H1 (cell line): ENCODE results near the gene SRSF7. TPM values are rescaled to one million over a fixed set of nuclear protein-coding genes. Genes with fewer than 3 reads are reported as not detected.
"Not testable (repeated sequence)": the region's sequence is repeated elsewhere in the genome, so short reads cannot be mapped to it uniquely, and the experiment has no call there.

ENCODE experiments used
- CTCF ChIA-PET: fragments of 300-600 bp; sonication (Branson Sonifier 250); formaldehyde crosslinking; loops from one replicate; lab custom pipeline; 2021; ENCODE audit not compliant: partially characterized antibody; lab: Charles Lee
- POLR2A ChIA-PET: fragments of 300-600 bp; sonication (Branson Sonifier 250); formaldehyde crosslinking; loops from one replicate; lab custom pipeline; 2021; ENCODE audit warnings: inconsistent platforms; ENCODE audit not compliant: partially characterized antibody; lab: Charles Lee
- DNase-seq, 2 experiments: peaks; one replicate each; pipeline versions ENCODE4 v3.0.0 to v3.0.0-alpha.2; 2010 to 2022; ENCODE audit warnings: low spot score in 2 of 2, low read depth in 1 of 2, mixed read lengths in 1 of 2
- FAIRE-seq: peaks from 2 replicates; lab custom pipeline; 2011; peaks lifted over from hg19 to GRCh38; lab: Jason Lieb, UNC
- H2AFZ ChIP-seq: 2 replicates; pipeline ENCODE4 v1.8.1; 2012; ENCODE audit warnings: low read length, inconsistent platforms
- H2AK5ac ChIP-seq: 2 replicates; pipeline ENCODE4 v1.6.1; 2013; ENCODE audit warnings: low read depth, low read length
- H2BK120ac ChIP-seq: replicated peaks from 2 replicates; pipeline ENCODE3; 2013; ENCODE audit warnings: low read depth, low read length, inconsistent platforms
- H2BK12ac ChIP-seq: 2 replicates; pipeline ENCODE4 v1.6.1; 2013; ENCODE audit warnings: low read depth, low read length
- H2BK15ac ChIP-seq: 2 replicates; pipeline ENCODE4 v1.6.1; 2013; ENCODE audit warnings: low read length
- H2BK20ac ChIP-seq: 2 replicates; pipeline ENCODE4 v1.6.1; 2013; ENCODE audit warnings: low read length
- H2BK5ac ChIP-seq: 2 replicates; pipeline ENCODE4 v1.6.1; 2013; ENCODE audit warnings: low read depth, low read length
- H3K14ac ChIP-seq: 2 replicates; pipeline ENCODE4 v1.6.1; 2013; ENCODE audit warnings: inconsistent platforms; ENCODE audit not compliant: insufficient read length
- H3K18ac ChIP-seq: 2 replicates; pipeline ENCODE4 v1.6.1; 2013; ENCODE audit warnings: low read length; ENCODE audit errors: extremely low read depth
- H3K23ac ChIP-seq: 2 replicates; pipeline ENCODE4 v1.6.1; 2013; ENCODE audit warnings: inconsistent platforms; ENCODE audit not compliant: insufficient read length
- H3K23me2 ChIP-seq: 2 replicates; pipeline ENCODE4 v1.6.1; 2013; ENCODE audit warnings: low read depth, low read length
- H3K27ac ChIP-seq: 2 replicates; pipeline ENCODE4 v1.6.1; 2011; ENCODE audit warnings: low read depth, low read length, inconsistent platforms
- H3K27me3 ChIP-seq, 4 experiments: replicated peaks in 1 of 4; 1 replicate in 1 of 4; 2 replicates in 3 of 4; pipeline versions ENCODE4 v1.6.1 to v1.8.1; 2011 to 2013; ENCODE audit warnings: low read length in 3 of 4, mild to moderate bottlenecking in 3 of 4, inconsistent platforms in 2 of 4, mixed read lengths in 2 of 4, moderate library complexity in 1 of 4; ENCODE audit not compliant: control insufficient read depth in 3 of 4, insufficient read depth in 3 of 4; ENCODE audit errors: extremely low read depth in 1 of 4
- H3K36me3 ChIP-seq, 4 experiments: 2 replicates each; pipeline versions ENCODE4 v1.6.1 to v1.8.1; 2011 to 2013; ENCODE audit warnings: mild to moderate bottlenecking in 4 of 4, low read length in 3 of 4, moderate library complexity in 2 of 4, control low read depth in 1 of 4, inconsistent platforms in 1 of 4; ENCODE audit not compliant: insufficient read depth in 4 of 4, control insufficient read depth in 2 of 4
- H3K4ac ChIP-seq: replicated peaks from 2 replicates; pipeline ENCODE3; 2013; ENCODE audit warnings: low read length, low read depth, mixed read lengths, inconsistent platforms; ENCODE audit not compliant: insufficient read length
- H3K4me1 ChIP-seq, 4 experiments: replicated peaks in 1 of 4; 1 replicate in 1 of 4; 2 replicates in 3 of 4; pipeline versions ENCODE4 v1.6.1 to v1.8.1; 2011 to 2013; ENCODE audit warnings: low read length in 3 of 4, inconsistent platforms in 2 of 4, mixed read lengths in 1 of 4; ENCODE audit not compliant: insufficient read depth in 4 of 4, control insufficient read depth in 3 of 4
- H3K4me2 ChIP-seq, 2 experiments: 2 replicates each; pipeline versions ENCODE4 v1.6.1 to v1.8.1; 2011 to 2013; ENCODE audit warnings: low read depth in 2 of 2, low read length in 2 of 2, control low read depth in 1 of 2, inconsistent platforms in 1 of 2, mild to moderate bottlenecking in 1 of 2; ENCODE audit not compliant: insufficient read depth in 1 of 2
- H3K4me3 ChIP-seq, 4 experiments: fragments of 200-600, 300-600 bp in 1 of 4; sonication (generic), shearing (Covaris generic), sonication (Bioruptor Twin) in 1 of 4; 2 replicates each; pipeline versions ENCODE4 v1.5.1 to v1.8.1; 2011 to 2016; ENCODE audit warnings: low read length in 4 of 4, low read depth in 3 of 4, control low read depth in 2 of 4, inconsistent platforms in 2 of 4, mild to moderate bottlenecking in 2 of 4, mixed read lengths in 1 of 4, moderate library complexity in 1 of 4; ENCODE audit not compliant: insufficient read depth in 2 of 4; ENCODE audit errors: extremely low read depth in 1 of 4
- H3K56ac ChIP-seq: replicated peaks from 2 replicates; pipeline ENCODE3; 2013; ENCODE audit warnings: low read depth, mild to moderate bottlenecking, mixed read lengths, low read length, inconsistent platforms; ENCODE audit not compliant: insufficient read length
- H3K79me1 ChIP-seq: 2 replicates; pipeline ENCODE4 v1.6.1; 2013; ENCODE audit warnings: low read depth, low read length, control low read depth
- H3K79me2 ChIP-seq, 2 experiments: 2 replicates each; pipeline versions ENCODE4 v1.6.1 to v1.8.1; 2012 to 2013; ENCODE audit warnings: low read length in 2 of 2, mild to moderate bottlenecking in 2 of 2, inconsistent platforms in 1 of 2; ENCODE audit not compliant: insufficient read depth in 2 of 2, control insufficient read depth in 1 of 2
- H3K9ac ChIP-seq, 4 experiments: replicated peaks in 1 of 4; 1 replicate in 1 of 4; 2 replicates in 3 of 4; pipeline versions ENCODE4 v1.6.1 to v1.8.1; 2011 to 2013; ENCODE audit warnings: low read depth in 3 of 4, low read length in 3 of 4, control low read depth in 2 of 4, mild to moderate bottlenecking in 2 of 4, moderate library complexity in 2 of 4, inconsistent platforms in 1 of 4; ENCODE audit errors: extremely low read depth in 1 of 4
- H3K9me3 ChIP-seq, 2 experiments: 2 replicates each; pipeline versions ENCODE4 v1.6.1 to v1.8.1; 2012 to 2013; ENCODE audit warnings: mild to moderate bottlenecking in 2 of 2, moderate library complexity in 2 of 2, control low read depth in 1 of 2, inconsistent platforms in 1 of 2, low read depth in 1 of 2, low read length in 1 of 2, mixed read lengths in 1 of 2; ENCODE audit not compliant: insufficient read depth in 2 of 2
- H4K20me1 ChIP-seq, 2 experiments: replicated peaks in 1 of 2; 2 replicates each; pipeline versions ENCODE3 to v1.8.1; 2011 to 2013; ENCODE audit warnings: inconsistent platforms in 2 of 2, low read length in 2 of 2, mild to moderate bottlenecking in 1 of 2; ENCODE audit not compliant: insufficient read depth in 2 of 2, control insufficient read depth in 1 of 2
- H4K5ac ChIP-seq: 2 replicates; pipeline ENCODE4 v1.6.1; 2013; ENCODE audit warnings: low read length, low read depth, mixed read lengths, inconsistent platforms; ENCODE audit not compliant: insufficient read length
- H4K8ac ChIP-seq: 2 replicates; pipeline ENCODE4 v1.8.0; 2013; ENCODE audit warnings: mild to moderate bottlenecking, moderate library complexity, low read length, inconsistent platforms; ENCODE audit not compliant: insufficient read depth; ENCODE audit errors: extremely low read depth
- H4K91ac ChIP-seq: replicated peaks from 2 replicates; pipeline ENCODE3; 2013; ENCODE audit warnings: low read length, mixed read lengths, inconsistent platforms; ENCODE audit not compliant: insufficient read length
- WGBS, 2 experiments: shearing (Covaris generic) in 1 of 2; methylation state at CpG; one replicate each; pipeline versions ENCODE4 v1.1.6 to v1.1.7; 2013 to 2015; ENCODE audit warnings: low lambda C conversion rate in 2 of 2, mixed read lengths in 2 of 2, inconsistent platforms in 1 of 2, low coverage in 1 of 2, missing lambda C conversion rate in 1 of 2; ENCODE audit not compliant: insufficient replicate concordance in 2 of 2, insufficient coverage in 1 of 2, insufficient read length in 1 of 2; ENCODE audit errors: extremely low coverage in 1 of 2, missing lambda C conversion rate in 1 of 2; 5-methylcytosine and 5-hydroxymethylcytosine counted together
- polyA plus RNA-seq, 7 experiments: library from polyadenylated mRNA; depleted of rRNA in 3 of 7; stranded (reverse) in 5 of 7; unstranded in 2 of 7; fragments of >200 nt in 5 of 7; fragments of 200-250 nt in 2 of 7; gene quantifications; 1 replicate in 5 of 7; 2 replicates in 1 of 7; 4 replicates in 1 of 7; pipeline versions ENCODE4 v1.2.1 to v1.2.3, GENCODE V29; 2011 to 2013; ENCODE audit warnings: missing spikeins in 2 of 7, mixed read lengths in 2 of 7
- total RNA-seq: library from RNA; stranded (reverse); fragmentation: NEBNext Ultra II Directional; extraction: Animal tissue kit (Norgen Biotek cat#: 25700); gene quantifications from 2 replicates; pipeline ENCODE4 v1.2.1, GENCODE V29; 2021

Gene SRSF7
- total and polyA plus RNA-seq, 2 of the 8 experiments (the other 6 are each of a cell fraction or from before 2014, with no cell fraction given): 370 to 415 TPM

- H3K27me3 ChIP-seq: not testable (repeated sequence)
- POLR2A ChIA-PET: interaction anchor here (0.6 to 1.5 kb wide), 2 partner anchors 37 to 180 kb away, joined by 3 read pairs; no protein-coding TSS in a partner anchor
Measured at GRCh38 chr2:38708491-38708890, 42.7 kb downstream of the SRSF7 start.

More at GRCh38 chr2:38708491-38708890, 42.7 kb downstream of the SRSF7 start:
- not testable (repeated sequence) for H3K9me3 ChIP-seq, H3K9ac ChIP-seq, H4K20me1 ChIP-seq, H2AK5ac ChIP-seq, H3K56ac ChIP-seq, H2BK120ac ChIP-seq, H3K79me1 ChIP-seq, H4K8ac ChIP-seq, H2BK5ac ChIP-seq, H3K23me2 ChIP-seq, H2BK15ac ChIP-seq, H3K18ac ChIP-seq, H2BK20ac ChIP-seq, H3K36me3 ChIP-seq, H3K23ac ChIP-seq, H4K91ac ChIP-seq, H3K4me2 ChIP-seq, H4K5ac ChIP-seq, H3K14ac ChIP-seq, H3K4ac ChIP-seq, H3K79me2 ChIP-seq, FAIRE-seq, H2AFZ ChIP-seq, H3K4me3 ChIP-seq, DNase-seq, H3K4me1 ChIP-seq, H3K27ac ChIP-seq, H2BK12ac ChIP-seq
- WGBS, 2 experiments: 92% methylated on average over 8 of the region's 9 CpGs; no CpG with 5 or more reads in 1 of the 2 experiments
- CTCF ChIA-PET: interaction anchor here (0.6 to 1.5 kb wide), 5 partner anchors 9 to 1770 kb away, joined by 3 to 5 read pairs (median 3); no protein-coding TSS in a partner anchor
